SU-DHL-6 (cell line): ENCODE results near the gene PTK6.

Source experiments
- H2AFZ ChIP-seq: fragments of 200-600 bp; sonication (generic); 2 replicates; pipeline ENCODE4 v1.6.1; 2014; ENCODE audit warnings: low read depth, mild to moderate bottlenecking, moderate library complexity, mixed read lengths, antibody characterized with exemption, low read length; ENCODE audit not compliant: severe bottlenecking
- H3F3A ChIP-seq: fragments of 200-600 bp; shearing (Covaris generic); 2 replicates; pipeline ENCODE4 v1.6.0; 2016; ENCODE audit warnings: antibody characterized with exemption, mild to moderate bottlenecking; ENCODE audit not compliant: insufficient read depth
- H3K27ac ChIP-seq: fragments of 200-600 bp; sonication (generic); 2 replicates; pipeline ENCODE4 v1.5.1; 2016; ENCODE audit warnings: low read depth, mild to moderate bottlenecking, low read length, moderate library complexity, mixed read lengths
- H3K27me3 ChIP-seq: fragments of 200-600 bp; sonication (generic), shearing (Covaris generic); 2 replicates; pipeline ENCODE4 v1.6.0; 2014; ENCODE audit warnings: mild to moderate bottlenecking, low read length
- H3K36me3 ChIP-seq: fragments of 200-600 bp; sonication (generic); 2 replicates; pipeline ENCODE4 v1.6.1; 2014; ENCODE audit warnings: mild to moderate bottlenecking, low read length, mixed read lengths
- H3K4me2 ChIP-seq: fragments of 300-600, 200-600 bp; shearing (Covaris generic), sonication (generic); 2 replicates; pipeline ENCODE4 v1.6.0; 2014; ENCODE audit warnings: low read length, low read depth, mild to moderate bottlenecking; ENCODE audit not compliant: poor library complexity, severe bottlenecking
- H3K4me3 ChIP-seq: fragments of 200-600 bp; sonication (generic); 2 replicates; pipeline ENCODE4 v1.5.1; 2014; ENCODE audit warnings: antibody characterized with exemption, low read length, mild to moderate bottlenecking, mixed read lengths; ENCODE audit not compliant: insufficient read depth, poor library complexity, severe bottlenecking
- H3K79me2 ChIP-seq: fragments of 200-600 bp; sonication (generic); 2 replicates; pipeline ENCODE4 v1.6.1; 2014; ENCODE audit warnings: mild to moderate bottlenecking, low read length, moderate library complexity; ENCODE audit not compliant: insufficient read depth
- H3K9ac ChIP-seq: fragments of 200-600 bp; sonication (generic); 2 replicates; pipeline ENCODE4 v1.7.0; 2014; ENCODE audit warnings: mild to moderate bottlenecking, low read length
- H3K9me2 ChIP-seq: fragments of 200-600 bp; sonication (generic); replicated peaks from 2 replicates; pipeline ENCODE4 v1.6.1; 2014; ENCODE audit warnings: low read length; ENCODE audit not compliant: insufficient read depth
- H3K9me3 ChIP-seq: fragments of 200-600 bp; sonication (generic); 2 replicates; pipeline ENCODE4 v1.6.1; 2014; ENCODE audit warnings: low read length, mixed read lengths; ENCODE audit not compliant: insufficient read depth
- H4K20me1 ChIP-seq: fragments of 200-600 bp; sonication (generic); 2 replicates; pipeline ENCODE4 v1.6.1; 2014; ENCODE audit warnings: low read depth, mild to moderate bottlenecking, antibody characterized with exemption, low read length, moderate library complexity, mixed read lengths
- EZH2phosphoT487 ChIP-seq: fragments of 200-600 bp; sonication (generic), shearing (Covaris generic); conservative IDR thresholded peaks from 2 replicates; pipeline ENCODE4 v1.6.1; 2018; ENCODE audit warnings: mild to moderate bottlenecking, antibody characterized with exemption, low read length, moderate library complexity, mixed read lengths
- TF ChIP-seq, protein P1 (sequence below): fragments of 200-600 bp; sonication (generic); IDR thresholded peaks from one replicate; pipeline ENCODE4 v1.5.1; 2017; ENCODE audit warnings: antibody characterized with exemption, mild to moderate bottlenecking, low read length, moderate library complexity; ENCODE audit not compliant: insufficient read depth, poor library complexity, severe bottlenecking

Gene PTK6

DNA sequence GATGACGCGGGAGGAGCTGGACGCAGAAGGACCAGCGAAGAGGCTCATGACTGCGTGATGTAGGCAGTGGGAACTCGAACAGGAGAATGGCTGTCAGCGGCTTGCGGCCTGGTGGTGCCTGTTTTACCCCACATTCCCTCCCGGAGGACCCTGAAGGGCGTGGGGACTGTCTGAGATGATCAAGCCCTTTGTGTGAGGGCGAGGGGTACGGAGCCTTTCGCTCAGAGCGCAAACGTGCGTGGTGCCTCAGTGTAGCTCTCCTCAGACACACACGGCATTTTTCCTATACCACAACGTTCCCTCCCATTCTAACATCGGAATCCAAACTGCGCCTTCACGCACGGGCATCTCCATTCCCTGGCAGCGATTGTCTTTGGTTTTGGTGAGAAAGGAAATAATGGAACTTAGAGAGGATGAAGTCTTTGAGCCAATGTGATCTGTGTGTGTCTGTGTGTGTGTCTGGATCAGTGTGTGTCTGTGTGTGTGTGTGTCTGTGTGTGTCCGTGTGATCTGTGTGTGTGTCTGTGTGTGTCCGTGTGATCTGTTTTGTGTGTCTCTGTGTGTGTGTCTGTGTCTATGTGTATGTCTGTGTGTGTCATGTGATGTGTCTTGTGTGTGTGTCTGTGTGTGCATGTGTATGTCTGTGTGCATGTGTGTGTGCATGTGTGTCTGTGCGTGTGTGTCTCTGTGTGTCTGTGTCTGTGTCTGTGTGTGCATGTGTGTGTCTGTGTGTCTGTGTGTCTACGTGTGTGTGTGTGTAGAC is 5.3 kb downstream of the PTK6 start:
- Histone ChIP-seq H3K9ac (no peak overlapping the region), H2AFZ (no peak overlapping the region), H4K20me1 (no peaks in the 10 kb centered on the region), H3K4me2 (no peak overlapping the region), H3F3A (no peaks in the 10 kb centered on the region), H3K79me2 (no peaks in the 10 kb centered on the region), H3K27ac (no peak overlapping the region), H3K27me3 (no peaks in the 10 kb centered on the region), H3K9me2 (no peaks in the 10 kb centered on the region), H3K4me3 (no peak overlapping the region), H3K36me3 (no peaks in the 10 kb centered on the region), H3K9me3 (no peaks in the 10 kb centered on the region)
- no peak for TF ChIP-seq EZH2phosphoT487
- TF ChIP-seq, protein P1, sequence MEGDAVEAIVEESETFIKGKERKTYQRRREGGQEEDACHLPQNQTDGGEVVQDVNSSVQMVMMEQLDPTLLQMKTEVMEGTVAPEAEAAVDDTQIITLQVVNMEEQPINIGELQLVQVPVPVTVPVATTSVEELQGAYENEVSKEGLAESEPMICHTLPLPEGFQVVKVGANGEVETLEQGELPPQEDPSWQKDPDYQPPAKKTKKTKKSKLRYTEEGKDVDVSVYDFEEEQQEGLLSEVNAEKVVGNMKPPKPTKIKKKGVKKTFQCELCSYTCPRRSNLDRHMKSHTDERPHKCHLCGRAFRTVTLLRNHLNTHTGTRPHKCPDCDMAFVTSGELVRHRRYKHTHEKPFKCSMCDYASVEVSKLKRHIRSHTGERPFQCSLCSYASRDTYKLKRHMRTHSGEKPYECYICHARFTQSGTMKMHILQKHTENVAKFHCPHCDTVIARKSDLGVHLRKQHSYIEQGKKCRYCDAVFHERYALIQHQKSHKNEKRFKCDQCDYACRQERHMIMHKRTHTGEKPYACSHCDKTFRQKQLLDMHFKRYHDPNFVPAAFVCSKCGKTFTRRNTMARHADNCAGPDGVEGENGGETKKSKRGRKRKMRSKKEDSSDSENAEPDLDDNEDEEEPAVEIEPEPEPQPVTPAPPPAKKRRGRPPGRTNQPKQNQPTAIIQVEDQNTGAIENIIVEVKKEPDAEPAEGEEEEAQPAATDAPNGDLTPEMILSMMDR, result no peak

DNA sequence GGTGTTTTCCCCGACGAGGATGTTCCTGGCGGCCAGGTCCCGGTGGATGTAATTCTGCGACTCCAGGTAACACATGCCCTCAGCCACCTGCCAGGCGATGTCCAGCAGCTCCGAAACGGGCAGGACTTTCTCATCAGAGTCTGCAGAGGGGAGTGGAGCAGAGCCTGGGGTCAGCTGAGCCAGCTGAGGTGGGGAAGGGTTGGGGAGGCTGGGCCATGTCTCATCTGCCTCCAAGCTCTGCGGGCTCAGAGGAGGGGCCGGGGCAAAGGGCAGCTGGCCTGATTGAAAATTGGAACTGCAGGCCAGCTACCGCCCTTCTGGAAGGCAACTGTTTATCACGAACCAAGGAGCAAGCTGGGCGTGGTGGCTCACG is 6.4 kb downstream of the PTK6 start:
- no peaks in the 10 kb centered on the region for H3K27me3 ChIP-seq
- no peak overlapping the region for H3K27ac ChIP-seq

DNA sequence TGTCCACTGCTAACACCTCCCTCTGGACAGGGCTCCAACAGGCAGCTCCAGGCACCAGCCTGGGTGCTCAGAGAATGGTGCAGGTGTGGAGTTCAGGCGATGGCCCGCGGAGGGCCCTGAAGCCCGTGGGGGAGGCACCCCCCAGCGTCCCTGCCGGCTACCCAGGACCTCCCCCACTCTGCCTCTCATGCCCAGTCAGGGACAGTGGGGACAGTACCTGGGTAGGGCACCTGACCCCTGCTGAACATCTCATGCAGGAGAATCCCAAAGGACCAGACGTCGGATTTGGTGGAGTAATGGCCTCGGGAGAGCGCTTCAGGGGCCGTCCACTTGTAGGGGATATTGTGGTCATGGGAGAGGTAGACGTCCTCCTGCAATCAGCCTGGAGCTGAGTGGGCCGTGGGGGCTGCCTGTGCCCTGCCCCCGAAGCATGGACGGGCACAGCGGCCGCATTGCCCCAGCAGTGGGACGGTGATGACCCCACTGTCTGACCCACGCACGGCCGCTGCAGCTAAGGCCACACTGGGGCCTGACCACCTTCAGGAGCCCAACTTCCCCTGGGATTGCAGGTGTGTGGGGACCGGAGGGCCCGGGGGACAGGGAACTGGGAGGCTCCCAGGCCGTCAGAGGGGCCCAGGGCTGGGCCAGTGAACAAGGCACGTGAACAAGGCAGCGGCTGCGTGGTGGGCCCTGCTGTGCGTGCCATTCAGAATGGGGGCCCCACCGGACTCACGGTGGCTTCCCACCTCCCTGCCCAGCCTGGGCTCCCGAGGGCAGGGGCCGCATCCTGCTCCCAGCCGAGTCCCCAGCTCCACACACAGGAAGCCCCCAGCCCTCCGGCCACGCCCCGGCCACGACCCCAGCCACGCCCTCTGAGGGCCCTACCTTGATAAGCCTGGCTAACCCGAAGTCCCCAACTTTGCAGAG is 7.1 kb downstream of the PTK6 start:
- Histone ChIP-seq H3K9me3 (no peaks in the 10 kb centered on the region), H3K4me2 (no peak overlapping the region), H4K20me1 (no peaks in the 10 kb centered on the region), H3K36me3 (no peaks in the 10 kb centered on the region), H3K4me3 (no peak overlapping the region), H3K9me2 (no peaks in the 10 kb centered on the region), H3K79me2 (no peaks in the 10 kb centered on the region), H3K9ac (no peak overlapping the region), H2AFZ (no peak overlapping the region), H3K27me3 (no peaks in the 10 kb centered on the region), H3F3A (0 out of 2 replicates have a peak, but pooled peaks cover 1% of the 10 kb centered on the region), H3K27ac (no peak overlapping the region)
- TF ChIP-seq, protein P1, result no peak
- no peak for TF ChIP-seq EZH2phosphoT487

More for the DNA sequence above, 6.4 kb downstream of the PTK6 start:
- TF ChIP-seq, protein P1, result no peak
- no peak for TF ChIP-seq EZH2phosphoT487
- H3K9me2 ChIP-seq, result no peaks in the 10 kb centered on the region
- H3K9me3 ChIP-seq, result no peaks in the 10 kb centered on the region
- H3F3A ChIP-seq, result no peaks in the 10 kb centered on the region
- no peak overlapping the region for H3K4me3 ChIP-seq
- H3K4me2 ChIP-seq, result no peak overlapping the region
- no peaks in the 10 kb centered on the region for H3K36me3 ChIP-seq
- no peaks in the 10 kb centered on the region for H4K20me1 ChIP-seq
- no peak overlapping the region for H2AFZ ChIP-seq
- H3K79me2 ChIP-seq, result no peaks in the 10 kb centered on the region
- no peak overlapping the region for H3K9ac ChIP-seq
